ENCODE data around the gene WIPF2.

Gene WIPF2

GRCh38 chr17:40287494-40288369, 68.6 kb downstream of the WIPF2 start, which contains the start of gene CDC6:
CDC6 (plus strand) TSS chr17:40287879; CDS start chr17:40289421, 1,542 bp downstream.
- peak within 1 kb of the TSS; percentile 67 for H3K4me3 ChIP-seq (replicated peaks; ENCODE audit: low read depth, low read length)
- DNase-seq (ENCODE audit: low read depth), result peak; percentile 99
- TF ChIP-seq CTCF (IDR thresholded peaks at IDR 0.05; ENCODE audit: low read length, missing control alignments), result no peak

GRCh38 chr17:40290629-40291280, 71.7 kb downstream of the WIPF2 start:
- no peak overlapping the region for H3K4me3 ChIP-seq (replicated peaks; ENCODE audit: low read depth, low read length)
- TF ChIP-seq CTCF (IDR thresholded peaks at IDR 0.05; ENCODE audit: low read length, missing control alignments), result peak; percentile 72
- peak; percentile 96 for DNase-seq (ENCODE audit: low read depth)

- TF ChIP-seq CTCF (IDR thresholded peaks at IDR 0.05; ENCODE audit: low read length, missing control alignments), result no peak
- no peak for DNase-seq (ENCODE audit: low read depth)
- H3K4me3 ChIP-seq (replicated peaks; ENCODE audit: low read depth, low read length), result no peak overlapping the region
These were observed 72.2 kb downstream of the WIPF2 start for GRCh38 chr17:40291281-40291664.

GRCh38 chr17:40293363-40293762, 74.3 kb downstream of the WIPF2 start:
- DNase-seq (ENCODE audit: low read depth), result peak; percentile 70
- TF ChIP-seq CTCF (IDR thresholded peaks at IDR 0.05; ENCODE audit: low read length, missing control alignments), result no peak
- no peak overlapping the region for H3K4me3 ChIP-seq (replicated peaks; ENCODE audit: low read depth, low read length)

GRCh38 chr17:40295488-40296436, 76.7 kb downstream of the WIPF2 start:
- TF ChIP-seq CTCF (IDR thresholded peaks at IDR 0.05; ENCODE audit: low read length, missing control alignments), result no peak
- no peak overlapping the region for H3K4me3 ChIP-seq (replicated peaks; ENCODE audit: low read depth, low read length)
- DNase-seq (ENCODE audit: low read depth), result no peak

- no peak for DNase-seq (ENCODE audit: low read depth)
- no peak for TF ChIP-seq CTCF (IDR thresholded peaks at IDR 0.05; ENCODE audit: low read length, missing control alignments)
- no peak overlapping the region for H3K4me3 ChIP-seq (replicated peaks; ENCODE audit: low read depth, low read length)
These were observed 78.4 kb downstream of the WIPF2 start for GRCh38 chr17:40297511-40297910.
